Activated naive CD4-positive, alpha-beta T cell treated with anti-CD3 and anti-CD28 coated beads for 36 hours (primary cell): ENCODE measurements around the gene RAB2B. TPM values are rescaled to one million over a fixed set of nuclear protein-coding genes. Genes with fewer than 3 reads are reported as not detected.

Source experiments
- CTCF ChIA-PET: fragments of 350-600 bp; sonication (Branson Sonifier 250); formaldehyde crosslinking; loops from one replicate; lab custom pipeline; 2021; ENCODE audit warnings: antibody characterized with exemption; lab: Charles Lee
- DNase-seq: peaks from one replicate; pipeline ENCODE4 v3.0.0-alpha.2; 2020
- H3K27ac Mint-ChIP-seq: one replicate; pipeline ENCODE4 v1.8.0; 2021; ENCODE audit warnings: mild to moderate bottlenecking, mixed read lengths
- H3K27me3 Mint-ChIP-seq: one replicate; pipeline ENCODE4 v1.8.0; 2021; ENCODE audit warnings: low read depth, mixed read lengths
- H3K36me3 Mint-ChIP-seq: one replicate; pipeline ENCODE4 v1.8.0; 2021; ENCODE audit warnings: low read depth, mixed read lengths
- H3K4me1 Mint-ChIP-seq: one replicate; pipeline ENCODE4 v1.8.0; 2021; ENCODE audit warnings: low read depth, mixed read lengths
- H3K4me3 Mint-ChIP-seq: one replicate; pipeline ENCODE4 v1.8.0; 2021; ENCODE audit warnings: mild to moderate bottlenecking, moderate library complexity, mixed read lengths
- H3K9me3 Mint-ChIP-seq: one replicate; pipeline ENCODE4 v1.8.0; 2021; ENCODE audit warnings: mixed read lengths
- intact Hi-C: fragments of 100-400 bp; cut with micrococcal nuclease; formaldehyde crosslinking; loops from one replicate; pipeline ENCODE4 v1.15.1; 2023
- total RNA-seq, 2 experiments: library from RNA; stranded (reverse); gene quantifications; one replicate each; pipeline ENCODE4 v1.2.3, GENCODE V29; 2021

RAB2B gene
- total RNA-seq, 2 experiments from 2014 or later, result 20.5 to 21.4 TPM

GRCh38 chr14:21509432-21510143 lies 32.8 kb upstream of the RAB2B start:
- CTCF ChIA-PET, result interaction anchor here (0.5 to 6.5 kb wide), 2 partner anchors 10 to 13 kb away, joined by 3 to 44 read pairs; no protein-coding TSS in a partner anchor
- H3K27me3 Mint-ChIP-seq, result no peaks in the 10 kb centered on the region
- peak overlapping the region; percentile 96 for H3K4me3 Mint-ChIP-seq
- peaks cover 41% of the 10 kb centered on the region for H3K4me1 Mint-ChIP-seq
- intact Hi-C loops, result loop anchor here (2.0 to 10.0 kb wide), 2 partner anchors 95 to 1255 kb away; partner anchors contain the start of gene OXA1L
- H3K9me3 Mint-ChIP-seq, result no peaks in the 10 kb centered on the region
- peak overlapping the region; percentile 96 for H3K27ac Mint-ChIP-seq
- peaks cover 21% of the 10 kb centered on the region for H3K36me3 Mint-ChIP-seq
- no peak for DNase-seq

DNA sequence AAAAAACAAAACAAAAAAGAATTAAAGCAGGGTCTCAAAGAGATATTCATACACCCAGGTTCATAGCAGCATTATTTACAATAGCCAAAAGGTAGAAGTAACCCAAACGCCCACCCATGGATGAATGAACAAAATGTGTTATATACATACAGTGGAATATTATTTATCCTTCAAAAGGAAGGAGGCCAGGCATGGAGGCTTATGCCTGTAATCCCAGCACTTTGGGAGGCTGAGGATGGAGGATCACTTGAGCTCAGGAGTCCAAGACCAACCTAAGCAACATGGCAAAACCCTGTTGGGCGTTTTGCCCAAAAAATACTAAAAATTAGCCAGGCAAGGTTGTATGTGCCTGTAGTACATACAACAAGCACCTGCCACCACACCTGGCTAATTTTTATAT lies 29.8 kb upstream of the RAB2B start:
- Mint-ChIP-seq H3K27ac (no peak overlapping the region), H3K27me3 (no peaks in the 10 kb centered on the region), H3K36me3 (peaks cover 25% of the 10 kb centered on the region), H3K4me1 (peaks cover 39% of the 10 kb centered on the region), H3K9me3 (no peaks in the 10 kb centered on the region), H3K4me3 (no peak overlapping the region)
- intact Hi-C loops, result no loop called here
- CTCF ChIA-PET, result interaction anchor here (1.0 kb wide), 1 partner anchor 8 kb away, joined by 4 read pairs; no protein-coding TSS in a partner anchor
- DNase-seq, result no peak

DNA sequence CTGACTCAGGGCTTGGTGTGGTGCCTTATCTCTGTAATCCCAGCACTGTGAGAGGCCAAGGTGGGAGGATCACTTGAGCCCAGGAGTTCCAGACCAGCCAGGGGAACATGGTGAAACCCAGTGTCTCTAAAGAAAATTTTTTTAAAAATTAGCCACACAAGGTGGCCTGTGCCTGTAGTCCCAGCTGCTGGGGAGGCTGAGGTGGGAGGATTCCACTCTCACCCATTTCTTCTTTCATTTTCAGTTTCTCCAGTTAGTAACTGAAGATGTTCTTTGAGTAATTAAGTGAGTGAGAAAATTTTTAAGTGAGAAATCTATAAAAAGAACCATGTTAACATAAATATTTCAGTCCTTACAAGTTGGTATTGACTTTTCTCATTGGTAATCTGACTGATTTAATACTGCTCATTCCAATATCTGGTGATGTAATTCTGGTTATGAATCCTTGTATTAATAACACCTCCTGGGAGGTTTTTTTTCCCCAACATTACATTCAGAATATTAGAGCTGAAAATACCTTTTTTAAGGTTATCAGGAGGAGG lies 28.3 kb upstream of the RAB2B start:
- intact Hi-C loops, result loop anchor here (1.0 kb wide), 1 partner anchor 91 kb away; no protein-coding TSS in a partner anchor
- Mint-ChIP-seq H3K9me3 (no peaks in the 10 kb centered on the region), H3K27me3 (no peaks in the 10 kb centered on the region), H3K36me3 (peaks cover 31% of the 10 kb centered on the region), H3K27ac (peak overlapping the region; percentile 82), H3K4me1 (peaks cover 41% of the 10 kb centered on the region), H3K4me3 (no peak overlapping the region)
- DNase-seq, result peak; percentile 47
- CTCF ChIA-PET, result interaction anchor here (0.7 to 1.1 kb wide), 3 partner anchors 8 to 68 kb away, joined by 3 to 4 read pairs (median 3); no protein-coding TSS in a partner anchor

DNA sequence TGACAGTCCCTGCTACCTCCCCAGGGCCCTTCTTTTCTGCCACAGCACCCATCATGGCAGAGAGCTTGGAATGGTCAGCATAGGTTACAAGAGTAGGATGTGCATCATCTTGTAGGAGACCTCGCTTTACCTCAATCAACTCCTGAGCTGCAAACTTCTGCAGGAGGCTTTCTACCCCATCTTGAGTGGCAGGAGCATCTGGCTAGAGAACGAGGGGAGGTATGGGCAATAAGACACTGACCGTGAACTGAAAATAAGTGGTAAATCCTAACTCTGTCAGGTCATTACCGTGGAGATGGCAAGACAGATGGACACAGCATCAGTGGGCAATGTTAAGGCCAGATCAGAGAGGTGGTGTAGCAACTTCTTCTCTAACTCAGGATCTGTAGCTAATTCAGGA lies 26.6 kb upstream of the RAB2B start:
- intact Hi-C loops, result no loop called here
- Mint-ChIP-seq H3K27me3 (no peaks in the 10 kb centered on the region), H3K9me3 (no peaks in the 10 kb centered on the region), H3K27ac (peak overlapping the region; percentile 67), H3K4me1 (peaks cover 38% of the 10 kb centered on the region), H3K36me3 (peaks cover 34% of the 10 kb centered on the region), H3K4me3 (no peak overlapping the region)
- CTCF ChIA-PET, result interaction anchor here (0.6 to 0.8 kb wide), 2 partner anchors 26 to 601 kb away, joined by 3 to 4 read pairs; no protein-coding TSS in a partner anchor
- no peak for DNase-seq

- intact Hi-C loops, result no loop called here
- H3K27me3 Mint-ChIP-seq, result no peaks in the 10 kb centered on the region
- H3K4me1 Mint-ChIP-seq, result peaks cover 33% of the 10 kb centered on the region
- H3K9me3 Mint-ChIP-seq, result no peaks in the 10 kb centered on the region
- no peak overlapping the region for H3K4me3 Mint-ChIP-seq
- H3K27ac Mint-ChIP-seq, result peak overlapping the region; percentile 48
- no peak for DNase-seq
- H3K36me3 Mint-ChIP-seq, result peaks cover 26% of the 10 kb centered on the region
- CTCF ChIA-PET, result interaction anchor here (0.7 to 3.8 kb wide), 3 partner anchors 10 to 37 kb away, joined by 3 to 44 read pairs (median 3); partner anchors contain the start of genes METTL3 and TOX4
Measured at GRCh38 chr14:21501568-21501967, 24.8 kb upstream of the RAB2B start.

DNA sequence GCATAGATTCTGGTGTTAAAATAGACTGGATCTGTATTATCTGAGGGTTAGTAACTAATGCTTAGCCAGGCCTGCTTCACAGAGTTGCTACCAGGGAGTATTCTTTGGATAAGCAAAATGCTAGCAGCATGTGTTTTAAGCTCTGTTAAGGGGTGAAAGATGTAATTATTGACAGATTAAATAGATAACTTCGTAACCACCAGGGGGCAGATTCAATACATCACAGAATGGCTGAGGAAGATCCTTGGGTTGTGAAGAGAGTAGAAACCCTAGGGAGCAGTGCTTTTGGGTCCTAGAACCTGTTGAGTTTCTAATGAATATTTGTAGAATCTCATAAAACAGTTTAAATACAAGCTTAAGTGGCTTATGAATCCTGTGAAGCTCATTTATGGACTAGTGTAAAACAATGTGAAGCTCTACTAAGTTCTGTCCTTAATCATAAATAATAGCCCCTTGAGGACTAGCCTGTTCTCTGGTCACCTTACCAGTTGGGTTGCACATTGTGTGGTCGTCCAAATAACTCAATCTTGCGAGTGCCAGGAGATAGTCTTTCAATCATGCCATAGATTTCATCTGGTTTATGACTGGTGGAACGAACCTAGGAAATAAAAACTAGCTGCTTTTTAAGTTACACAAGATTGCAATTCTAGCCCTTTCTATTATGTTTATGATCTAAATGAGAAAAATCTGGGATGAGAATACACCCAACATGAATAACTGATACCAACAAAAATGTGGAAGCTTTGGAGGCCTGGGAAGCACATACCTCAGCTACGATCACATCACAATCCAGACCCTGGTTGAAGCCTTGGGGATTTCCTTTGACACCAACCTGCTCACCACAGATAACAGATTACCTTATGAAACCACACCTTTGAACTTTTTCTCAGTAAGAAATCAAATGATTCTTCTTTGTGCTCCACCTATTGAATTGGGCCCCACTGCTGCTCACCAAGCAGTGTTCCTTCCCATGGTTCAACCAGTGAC lies 22.1 kb upstream of the RAB2B start:
- Mint-ChIP-seq H3K9me3 (no peaks in the 10 kb centered on the region), H3K27ac (peak overlapping the region; percentile 51), H3K36me3 (peaks cover 30% of the 10 kb centered on the region), H3K27me3 (no peaks in the 10 kb centered on the region), H3K4me1 (peaks cover 18% of the 10 kb centered on the region), H3K4me3 (no peak overlapping the region)
- intact Hi-C loops, result loop anchor here (1.0 kb wide), 2 partner anchors 27 to 58 kb away; partner anchors contain the start of gene SALL2
- CTCF ChIA-PET, result interaction anchor here (0.6 to 4.2 kb wide), 26 partner anchors 8 to 216 kb away, joined by 3 to 52 read pairs (median 7); partner anchors contain the start of genes CHD8, METTL3, RAB2B and SALL2
- DNase-seq, result peak; percentile 32

- Mint-ChIP-seq H3K4me3 (no peak overlapping the region), H3K36me3 (peaks cover 36% of the 10 kb centered on the region), H3K9me3 (no peaks in the 10 kb centered on the region), H3K27ac (no peak overlapping the region), H3K4me1 (peaks cover 17% of the 10 kb centered on the region), H3K27me3 (no peaks in the 10 kb centered on the region)
- intact Hi-C loops, result no loop called here
- CTCF ChIA-PET, result interaction anchor here (0.6 to 4.0 kb wide), 4 partner anchors 13 to 85 kb away, joined by 3 to 21 read pairs (median 4); partner anchors contain the start of genes RAB2B and TOX4
- no peak for DNase-seq
Measured at GRCh38 chr14:21496453-21496852, 19.7 kb upstream of the RAB2B start.

GRCh38 chr14:21494902-21495762 lies 18.4 kb upstream of the RAB2B start:
- peaks cover 31% of the 10 kb centered on the region for H3K36me3 Mint-ChIP-seq
- H3K4me3 Mint-ChIP-seq, result no peak overlapping the region
- H3K27ac Mint-ChIP-seq, result peak overlapping the region; percentile 54
- intact Hi-C loops, result no loop called here
- CTCF ChIA-PET, result interaction anchor here (0.5 to 1.5 kb wide), 6 partner anchors 9 to 637 kb away, joined by 3 to 4 read pairs (median 3); no protein-coding TSS in a partner anchor
- H3K9me3 Mint-ChIP-seq, result no peaks in the 10 kb centered on the region
- DNase-seq, result no peak
- no peaks in the 10 kb centered on the region for H3K27me3 Mint-ChIP-seq
- H3K4me1 Mint-ChIP-seq, result peaks cover 14% of the 10 kb centered on the region

- no peak overlapping the region for H3K27ac Mint-ChIP-seq
- CTCF ChIA-PET, result no interaction called here
Measured at GRCh38 chr14:21486640-21487087, 9.9 kb upstream of the RAB2B start.

GRCh38 chr14:21476523-21476924 lies 235 bp downstream of the RAB2B start:
- intact Hi-C loops, result loop anchor here (1.0 kb wide), 1 partner anchor 487 kb away; the partner anchor contains the start of gene METTL17
- H3K27ac Mint-ChIP-seq, result peak overlapping the region; percentile 98
- H3K27me3 Mint-ChIP-seq, result no peaks in the 10 kb centered on the region
- no peak for DNase-seq
- H3K4me3 Mint-ChIP-seq, result peak overlapping the region; percentile 100
- no peaks in the 10 kb centered on the region for H3K9me3 Mint-ChIP-seq
- peaks cover 5% of the 10 kb centered on the region for H3K36me3 Mint-ChIP-seq
- CTCF ChIA-PET, result interaction anchor here (0.5 to 4.0 kb wide), 14 partner anchors 10 to 267 kb away, joined by 3 to 21 read pairs (median 4); partner anchors contain the start of genes CHD8 and METTL3
- peaks cover 31% of the 10 kb centered on the region for H3K4me1 Mint-ChIP-seq

More at GRCh38 chr14:21486640-21487087, 9.9 kb upstream of the RAB2B start:
- no peaks in the 10 kb centered on the region for H3K9me3 Mint-ChIP-seq
- no peaks in the 10 kb centered on the region for H3K4me1 Mint-ChIP-seq
- DNase-seq, result no peak
- H3K4me3 Mint-ChIP-seq, result no peak overlapping the region
- intact Hi-C loops, result no loop called here
- peaks cover 11% of the 10 kb centered on the region for H3K36me3 Mint-ChIP-seq
- H3K27me3 Mint-ChIP-seq, result no peaks in the 10 kb centered on the region
